Activated effector memory CD4-positive, alpha-beta T cell treated with anti-CD3 and anti-CD28 coated beads, Interleukin-2, amount 50 U/mL, for 16 hours (primary cell): ENCODE results near the gene VSTM4.

Experiments used
- DNase-seq: peaks from one replicate; pipeline ENCODE4 v3.0.0-alpha.2; 2020

VSTM4 gene

GRCh38 chr10:49000437-49001398 lies 114.6 kb downstream of the VSTM4 start:
- no peak for DNase-seq

DNA sequence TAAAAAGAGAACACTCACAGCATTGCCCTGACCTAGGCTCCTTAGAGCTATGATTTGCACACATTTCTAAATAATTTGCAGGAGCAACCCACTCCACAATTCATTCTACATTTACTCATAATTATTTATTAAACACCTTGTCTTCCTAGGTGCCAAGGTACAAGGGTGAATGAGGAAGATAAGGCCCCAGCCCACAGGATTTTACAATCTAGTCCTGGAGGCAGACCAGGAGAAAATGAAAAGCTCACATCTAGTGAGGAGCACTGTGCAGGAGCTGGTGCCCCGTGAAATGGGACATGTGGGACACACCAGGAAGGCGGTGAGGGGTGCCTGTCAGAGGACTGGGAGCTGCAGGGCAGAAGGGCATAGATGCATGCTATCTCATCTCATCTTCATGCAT lies 116.0 kb downstream of the VSTM4 start:
- DNase-seq: no peak

- DNase-seq: no peak
Observed at GRCh38 chr10:48996329-48996728, 119.0 kb downstream of the VSTM4 start.

DNA sequence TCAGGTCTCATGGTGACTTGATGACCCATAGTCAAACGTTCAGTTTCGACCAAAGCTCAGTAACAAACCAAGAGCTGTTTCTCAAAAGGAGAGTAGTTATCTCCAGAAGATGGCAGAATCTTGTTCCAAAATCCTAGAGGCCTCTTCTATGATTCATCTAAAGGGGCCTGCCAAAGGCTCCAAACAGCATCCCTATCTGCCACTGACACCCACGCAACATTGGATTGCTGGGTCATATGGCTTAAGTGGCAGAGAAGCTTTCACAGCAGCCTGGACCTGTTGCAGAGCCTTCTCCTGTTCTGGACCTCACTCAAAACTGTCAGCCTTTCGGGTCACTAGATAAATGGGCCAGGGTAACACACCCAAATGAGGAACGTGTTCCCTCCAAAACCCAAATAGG lies 121.7 kb downstream of the VSTM4 start:
- no peak for DNase-seq

- no peak for DNase-seq
Observed at GRCh38 chr10:48990226-48990625, 125.1 kb downstream of the VSTM4 start.

GRCh38 chr10:48985621-48986158 lies 129.6 kb downstream of the VSTM4 start:
- no peak for DNase-seq

GRCh38 chr10:48983648-48984351 lies 131.5 kb downstream of the VSTM4 start:
- no peak for DNase-seq

GRCh38 chr10:48982584-48982983 lies 132.7 kb downstream of the VSTM4 start:
- DNase-seq: no peak

DNA sequence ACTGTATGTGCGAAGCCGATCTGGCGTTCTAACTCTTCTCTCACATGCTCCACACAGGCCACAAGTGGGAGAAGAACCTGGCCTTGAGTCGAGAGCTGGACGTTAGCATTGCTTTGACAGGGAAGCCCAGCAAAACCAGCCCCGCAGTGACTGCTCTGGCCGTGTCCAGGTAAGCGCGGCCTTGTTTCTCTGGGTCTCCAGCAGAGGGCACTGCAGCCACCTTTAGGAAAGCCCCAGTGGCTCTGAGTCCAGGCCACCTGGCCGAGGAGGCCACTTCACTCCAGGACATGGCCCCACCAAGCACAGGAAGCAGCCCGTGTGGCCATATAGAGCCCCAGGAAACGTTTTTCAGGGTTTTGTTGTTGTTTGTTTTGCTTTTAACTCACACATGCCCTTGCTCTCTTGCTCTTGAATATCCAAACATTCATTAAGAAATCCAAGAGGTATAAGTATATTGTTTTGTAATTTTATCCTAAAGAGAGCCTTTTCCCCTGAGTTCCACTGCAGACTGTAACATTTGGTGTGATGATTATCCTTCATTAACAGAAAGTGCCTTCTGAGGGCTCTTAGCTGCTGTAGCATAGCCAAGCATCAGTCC lies 133.9 kb downstream of the VSTM4 start:
- peak; percentile 76 for DNase-seq

DNA sequence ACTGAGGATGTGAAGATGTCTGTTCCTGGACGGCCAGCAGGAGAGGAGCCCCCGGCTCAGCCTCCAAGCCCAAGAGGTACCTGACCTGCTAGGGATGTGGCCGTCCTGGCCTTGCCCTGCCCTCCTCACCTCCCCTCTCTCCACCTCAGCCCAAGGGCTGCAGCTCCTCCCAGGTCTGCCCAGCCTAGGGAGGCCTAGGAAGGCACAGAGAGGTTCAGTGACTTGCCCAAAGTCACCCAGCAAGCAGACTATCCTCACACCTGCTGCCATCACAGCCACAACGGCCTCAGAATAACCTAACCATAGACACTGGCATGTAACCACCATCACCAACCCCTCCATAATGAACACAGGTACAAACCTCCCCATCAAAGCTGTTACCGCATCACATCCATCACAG lies 137.0 kb downstream of the VSTM4 start:
- no peak for DNase-seq

GRCh38 chr10:48976196-48976595 lies 139.1 kb downstream of the VSTM4 start:
- no peak for DNase-seq

DNA sequence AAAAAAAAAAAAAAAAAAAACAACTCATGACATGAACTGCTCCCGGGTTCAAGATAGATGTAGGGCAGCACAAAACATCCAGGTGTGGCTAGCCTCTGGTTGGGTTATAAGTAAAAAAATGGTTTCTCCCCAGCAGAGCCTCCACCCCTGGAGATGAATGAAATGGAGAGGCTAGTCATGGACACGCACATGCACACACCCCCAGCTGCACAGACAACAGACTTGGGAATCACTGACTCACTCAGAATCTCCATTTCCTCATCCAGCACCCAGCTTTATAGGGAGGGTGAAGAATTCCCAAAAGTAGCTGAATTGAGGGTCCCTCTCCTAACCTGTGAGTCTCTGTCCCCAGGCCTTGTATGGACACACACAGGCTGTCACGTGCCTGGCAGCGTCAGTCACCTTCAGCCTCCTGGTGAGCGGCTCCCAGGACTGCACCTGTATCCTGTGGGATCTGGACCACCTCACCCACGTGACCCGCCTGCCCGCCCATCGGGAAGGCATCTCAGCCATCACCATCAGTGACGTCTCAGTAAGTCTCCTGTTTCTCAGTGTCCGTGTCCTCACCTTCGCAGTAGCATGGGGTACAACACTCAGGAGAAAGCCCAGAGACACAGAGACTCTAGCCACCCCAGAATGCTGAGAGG lies 140.7 kb downstream of the VSTM4 start:
- no peak for DNase-seq

DNA sequence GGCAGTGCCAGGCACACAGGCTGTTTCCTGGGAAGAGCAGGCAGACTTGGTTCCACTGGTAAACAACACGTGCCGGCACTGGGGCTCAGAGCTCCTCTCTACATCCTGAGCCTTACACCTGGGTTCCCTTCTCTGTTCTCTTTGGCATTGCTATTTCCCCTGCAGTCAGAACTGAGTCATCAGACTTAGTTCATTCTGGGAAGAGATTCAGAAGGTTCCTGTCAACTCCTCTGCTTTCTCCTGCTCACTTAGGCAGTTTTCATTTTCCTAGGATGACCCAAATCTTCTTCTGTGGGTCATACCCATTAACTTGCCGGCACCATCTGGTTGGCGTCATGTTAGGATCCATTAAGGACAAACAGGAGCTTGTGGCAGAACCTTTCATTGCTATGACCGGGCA lies 142.3 kb downstream of the VSTM4 start:
- DNase-seq: no peak

GRCh38 chr10:48970654-48971053 lies 144.7 kb downstream of the VSTM4 start:
- no peak for DNase-seq

- DNase-seq: no peak
Observed at GRCh38 chr10:48970046-48970445, 145.3 kb downstream of the VSTM4 start.

DNA sequence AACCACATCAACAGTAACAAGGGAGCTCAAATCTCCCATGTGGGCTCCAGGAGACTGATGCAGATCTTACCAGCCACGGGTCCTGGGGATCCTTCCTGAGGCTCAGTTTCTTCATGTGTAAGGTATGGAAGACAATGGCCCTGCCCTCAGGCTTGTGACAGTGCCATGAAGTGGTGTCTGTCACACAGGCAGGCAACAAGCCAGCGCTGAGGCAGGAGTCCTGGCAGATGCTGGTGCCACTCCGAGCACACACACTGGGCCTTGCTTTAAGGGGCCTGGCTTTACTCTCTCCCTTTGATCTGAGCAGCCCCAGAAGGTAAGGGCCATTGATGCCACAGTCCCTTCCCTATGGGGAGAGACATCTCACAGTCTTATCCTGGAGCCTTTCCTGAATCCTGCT lies 147.3 kb downstream of the VSTM4 start:
- no peak for DNase-seq

GRCh38 chr10:48965460-48965859 lies 149.9 kb downstream of the VSTM4 start:
- no peak for DNase-seq
